COLO668 (cell line): ENCODE measurements around the gene DUOXA2.
"Not testable (repeated sequence)": the region's sequence is repeated elsewhere in the genome, so short reads cannot be mapped to it uniquely, and the experiment has no call there.

ENCODE experiments used
- DNase-seq: peaks from one replicate; lab custom pipeline; 2025; ENCODE audit not compliant: unreplicated experiment; lab: John Stamatoyannopoulos, UW

DUOXA2 gene

DNA sequence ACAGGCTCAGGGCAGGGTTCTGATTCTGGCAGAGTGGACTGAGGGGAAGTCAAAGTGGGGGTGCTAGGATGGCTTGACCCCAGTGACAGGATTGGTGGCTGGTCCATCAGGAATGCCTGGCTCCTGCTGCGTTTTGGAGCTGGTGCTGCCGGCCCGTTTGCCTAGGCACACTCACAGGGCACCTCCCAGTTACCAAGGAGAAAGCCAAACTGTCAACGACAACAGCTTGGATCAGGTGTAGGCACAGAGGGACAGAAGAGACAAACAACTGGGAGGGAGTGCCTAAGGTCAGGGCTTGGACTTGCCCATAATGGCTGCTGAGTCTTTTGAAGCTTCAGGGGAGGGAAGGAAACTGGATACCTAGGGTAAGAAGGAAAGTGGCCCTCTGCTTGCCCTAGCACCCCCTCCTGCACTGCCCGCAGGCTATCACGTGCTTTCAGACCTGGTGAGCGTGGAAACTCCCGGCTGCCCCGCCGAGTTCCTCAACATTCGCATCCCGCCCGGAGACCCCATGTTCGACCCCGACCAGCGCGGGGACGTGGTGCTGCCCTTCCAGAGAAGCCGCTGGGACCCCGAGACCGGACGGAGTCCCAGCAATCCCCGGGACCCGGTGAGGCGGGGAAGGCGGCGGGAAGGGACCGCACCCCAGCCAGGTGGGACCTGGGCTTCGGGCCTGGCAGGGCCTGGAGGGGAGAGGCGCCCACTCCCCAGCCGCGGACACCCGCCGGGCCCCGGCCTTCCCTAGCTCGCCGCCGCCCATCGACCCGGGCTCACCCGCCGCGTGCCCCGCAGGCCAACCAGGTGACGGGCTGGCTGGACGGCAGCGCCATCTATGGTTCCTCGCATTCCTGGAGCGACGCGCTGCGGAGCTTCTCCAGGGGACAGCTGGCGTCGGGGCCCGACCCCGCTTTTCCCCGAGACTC is 20.8 kb downstream of the DUOXA2 start:
- DNase-seq = no peak

DNA sequence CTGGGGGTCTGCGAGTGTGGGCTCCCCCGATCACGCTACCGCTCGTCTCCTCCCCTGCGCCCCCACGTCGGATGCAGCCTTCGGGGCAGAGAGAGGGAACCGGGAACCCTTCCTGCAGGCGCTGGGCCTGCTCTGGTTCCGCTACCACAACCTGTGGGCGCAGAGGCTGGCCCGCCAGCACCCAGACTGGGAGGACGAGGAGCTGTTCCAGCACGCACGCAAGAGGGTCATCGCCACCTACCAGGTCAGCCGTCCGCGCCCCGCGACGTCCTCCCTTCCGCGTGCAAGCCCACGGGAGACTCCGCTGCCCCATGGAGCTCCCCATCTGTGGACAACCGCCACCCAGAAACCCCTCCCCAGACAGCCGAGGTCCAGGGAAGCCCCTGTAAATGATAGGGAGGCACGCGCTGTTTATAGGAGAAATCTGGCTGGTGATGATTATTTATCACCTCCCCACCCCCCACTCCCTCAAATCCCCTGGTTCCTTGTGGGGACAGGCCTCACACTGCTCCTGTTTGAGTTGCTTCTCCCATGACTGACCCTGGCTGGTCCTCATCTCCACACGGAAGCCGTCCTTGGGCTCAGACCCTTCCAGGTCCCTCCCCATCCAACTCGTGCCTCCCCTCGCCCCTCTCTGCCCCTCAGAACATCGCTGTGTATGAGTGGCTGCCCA is 21.7 kb downstream of the DUOXA2 start:
- not testable (repeated sequence) for DNase-seq

DNA sequence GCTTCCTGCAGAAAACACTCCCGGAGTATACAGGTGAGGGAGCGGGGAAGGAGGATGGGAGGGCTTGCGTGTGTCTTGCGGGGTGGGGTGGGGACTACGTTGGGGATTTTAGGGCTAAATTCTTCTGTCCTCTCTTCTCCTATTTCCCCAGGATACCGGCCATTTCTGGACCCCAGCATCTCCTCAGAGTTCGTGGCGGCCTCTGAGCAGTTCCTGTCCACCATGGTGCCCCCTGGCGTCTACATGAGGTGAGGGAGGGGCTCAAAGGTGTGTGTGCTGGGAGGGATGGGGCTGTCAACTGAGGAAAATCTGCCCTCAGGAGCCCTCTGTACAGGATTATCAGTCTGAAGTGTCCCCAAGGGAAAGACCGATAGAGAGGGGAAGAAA is 22.2 kb downstream of the DUOXA2 start:
- no peak for DNase-seq

DNA sequence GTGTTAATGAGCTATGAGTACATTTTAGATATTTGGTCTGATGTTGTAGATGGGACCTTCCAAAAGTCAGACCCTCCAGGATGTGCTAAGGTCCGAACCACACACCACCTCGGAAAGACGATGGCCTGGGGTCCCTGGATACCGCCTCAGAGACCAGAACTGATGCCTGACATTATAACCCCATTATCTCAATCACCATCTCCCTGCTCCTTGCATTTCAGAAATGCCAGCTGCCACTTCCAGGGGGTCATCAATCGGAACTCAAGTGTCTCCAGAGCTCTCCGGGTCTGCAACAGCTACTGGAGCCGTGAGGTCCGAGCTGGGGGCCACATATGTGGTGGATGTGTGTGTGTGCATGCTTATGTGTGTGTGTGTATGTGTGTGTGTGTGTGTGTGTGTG is 23.6 kb downstream of the DUOXA2 start:
- DNase-seq = no peak

DNA sequence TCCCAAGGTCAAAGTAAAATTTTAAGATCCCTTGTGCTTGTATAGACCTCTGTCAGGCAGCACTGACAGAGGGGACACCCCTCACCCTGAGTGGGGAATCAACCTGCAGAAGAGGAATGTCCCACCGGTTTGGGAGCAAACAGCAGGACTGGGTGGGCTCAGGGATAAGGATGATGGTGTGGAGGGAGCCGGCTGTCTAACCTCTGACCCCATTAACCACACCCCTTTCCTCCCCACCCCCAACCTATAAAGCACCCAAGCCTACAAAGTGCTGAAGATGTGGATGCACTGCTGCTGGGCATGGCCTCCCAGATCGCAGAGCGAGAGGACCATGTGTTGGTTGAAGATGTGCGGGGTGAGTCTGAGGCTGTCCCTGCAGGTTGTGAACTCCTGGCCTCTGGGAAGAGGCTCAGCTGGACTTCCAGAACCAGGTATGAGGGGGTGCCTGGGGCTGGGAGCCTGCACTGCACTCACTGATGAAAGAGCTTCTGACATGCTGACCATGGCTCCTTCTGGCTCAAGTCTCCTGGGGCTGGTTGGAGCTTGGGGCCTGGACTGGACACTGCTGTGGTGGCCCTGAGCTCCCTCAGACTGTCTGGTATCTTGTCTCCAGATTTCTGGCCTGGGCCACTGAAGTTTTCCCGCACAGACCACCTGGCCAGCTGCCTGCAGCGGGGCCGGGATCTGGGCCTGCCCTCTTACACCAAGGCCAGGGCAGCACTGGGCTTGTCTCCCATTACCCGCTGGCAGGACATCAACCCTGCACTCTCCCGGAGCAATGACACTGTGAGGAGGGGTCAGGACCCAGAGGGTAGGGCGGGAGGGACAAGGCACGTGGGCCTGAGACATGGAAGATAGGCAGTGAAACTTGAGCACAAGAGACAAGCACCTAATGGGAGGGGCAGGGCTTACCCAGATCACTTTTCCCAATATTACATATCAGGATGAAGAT is 25.0 kb downstream of the DUOXA2 start:
- DNase-seq = no peak

DNA sequence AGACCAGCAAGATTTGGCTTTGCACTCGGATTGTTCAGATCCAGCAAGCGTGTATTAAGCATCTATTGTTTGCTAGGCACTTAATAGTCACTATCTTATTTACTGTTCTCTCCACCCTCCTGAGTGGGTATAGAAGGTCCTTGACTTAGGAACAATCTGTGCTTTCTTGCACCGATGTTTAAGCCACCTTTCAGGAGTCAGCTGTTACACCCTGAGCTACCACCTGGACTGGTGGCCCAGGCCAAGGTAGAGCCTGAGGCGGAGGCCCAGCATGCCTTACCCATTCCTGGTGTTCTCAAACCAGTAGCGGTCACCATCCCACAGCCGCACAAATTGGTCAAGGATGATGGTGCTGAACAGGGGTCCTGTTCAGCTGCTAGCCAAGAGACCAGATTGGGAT is 25.6 kb downstream of the DUOXA2 start:
- DNase-seq = no peak

DNA sequence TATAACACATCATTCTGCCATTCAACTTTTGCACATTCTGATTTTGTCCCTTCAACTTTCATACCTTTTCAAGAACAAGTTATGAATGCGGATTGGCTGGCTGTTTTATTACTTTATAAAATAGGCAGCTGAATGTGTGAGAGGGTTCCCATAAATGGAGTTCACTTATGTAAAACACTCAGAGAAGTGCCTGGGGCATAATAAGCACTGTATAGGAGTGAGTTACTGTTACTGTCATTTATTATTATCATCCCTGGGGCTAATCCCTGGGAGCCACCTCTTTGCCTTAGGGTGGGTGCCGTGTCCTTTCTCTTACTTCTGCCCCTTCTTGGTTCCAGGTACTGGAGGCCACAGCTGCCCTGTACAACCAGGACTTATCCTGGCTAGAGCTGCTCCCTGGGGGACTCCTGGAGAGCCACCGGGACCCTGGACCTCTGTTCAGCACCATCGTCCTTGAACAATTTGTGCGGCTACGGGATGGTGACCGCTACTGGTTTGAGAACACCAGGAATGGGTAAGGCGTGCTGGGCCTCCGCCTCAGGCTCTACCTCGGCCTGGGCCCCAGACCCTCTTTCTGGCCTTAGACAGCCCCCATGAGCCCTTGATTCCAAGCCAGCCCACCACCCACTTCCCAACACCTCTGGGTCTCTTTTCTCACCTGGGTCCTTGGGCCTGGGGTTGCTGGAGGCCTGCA is 26.6 kb downstream of the DUOXA2 start:
- no peak for DNase-seq

DNA sequence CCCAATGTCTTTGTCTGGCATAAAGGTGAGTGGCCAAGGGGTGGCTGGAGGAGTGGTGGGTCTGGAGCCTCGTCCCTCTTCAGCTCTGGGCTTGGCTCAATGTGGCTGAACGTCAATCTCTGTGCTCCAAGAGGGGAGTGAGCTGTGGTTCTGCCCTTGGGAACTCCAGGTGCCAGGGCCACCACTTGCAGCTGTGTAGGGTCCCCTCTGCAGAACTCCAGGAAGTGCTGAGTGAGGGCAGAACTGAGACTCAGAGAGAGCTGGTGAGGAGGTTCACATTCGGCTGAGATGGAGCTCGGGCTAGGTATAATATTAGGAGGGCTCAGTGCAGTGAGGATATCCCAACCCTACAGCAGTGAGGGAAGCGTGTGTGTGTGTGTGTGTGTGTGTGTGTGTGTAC is 27.3 kb downstream of the DUOXA2 start:
- DNase-seq = no peak

DNA sequence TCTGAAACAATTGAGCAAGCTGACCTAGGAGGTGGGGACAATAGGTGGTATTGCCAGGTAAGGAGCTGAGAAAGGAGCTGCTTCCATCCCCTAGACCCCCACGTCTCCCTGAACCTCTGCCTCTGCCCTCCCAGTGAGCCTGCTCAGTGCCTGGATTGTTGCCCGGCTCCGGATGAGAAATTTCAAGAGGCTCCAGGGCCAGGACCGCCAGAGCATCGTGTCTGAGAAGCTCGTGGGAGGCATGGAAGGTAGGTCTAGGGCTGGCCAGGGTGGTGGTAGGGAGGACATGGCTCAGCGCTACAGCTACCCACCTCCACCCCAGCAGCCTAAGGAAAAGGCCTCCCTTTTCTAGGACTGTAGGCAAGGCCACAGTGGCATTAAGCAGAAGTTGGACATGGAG is 28.9 kb downstream of the DUOXA2 start:
- no peak for DNase-seq

DNA sequence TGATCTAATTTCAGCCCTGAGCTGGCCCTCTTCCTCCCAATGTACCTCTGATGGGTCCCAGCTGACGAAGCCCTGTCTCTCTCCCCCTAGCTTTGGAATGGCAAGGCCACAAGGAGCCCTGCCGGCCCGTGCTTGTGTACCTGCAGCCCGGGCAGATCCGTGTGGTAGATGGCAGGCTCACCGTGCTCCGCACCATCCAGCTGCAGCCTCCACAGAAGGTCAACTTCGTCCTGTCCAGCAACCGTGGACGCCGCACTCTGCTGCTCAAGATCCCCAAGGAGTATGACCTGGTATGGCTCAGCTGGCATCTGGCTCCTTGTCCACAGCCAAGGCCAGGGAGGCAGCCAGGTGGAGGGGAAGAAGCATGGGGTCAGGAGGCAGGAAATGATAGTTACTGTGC is 29.8 kb downstream of the DUOXA2 start:
- DNase-seq = no peak

DNA sequence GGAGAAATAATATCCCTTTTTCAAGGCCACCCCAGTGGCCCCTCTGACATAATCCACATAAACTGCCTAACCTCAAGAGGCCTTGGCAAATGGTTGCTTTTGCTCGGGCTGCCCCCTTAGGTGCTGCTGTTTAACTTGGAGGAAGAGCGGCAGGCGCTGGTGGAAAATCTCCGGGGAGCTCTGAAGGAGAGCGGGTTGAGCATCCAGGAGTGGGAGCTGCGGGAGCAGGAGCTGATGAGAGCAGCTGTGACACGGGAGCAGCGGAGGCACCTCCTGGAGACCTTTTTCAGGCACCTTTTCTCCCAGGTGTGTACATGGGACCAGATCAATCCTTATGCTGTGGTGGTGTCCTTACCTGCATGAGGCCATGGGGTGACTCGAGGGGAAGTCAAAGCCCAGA is 30.6 kb downstream of the DUOXA2 start:
- no peak for DNase-seq

DNA sequence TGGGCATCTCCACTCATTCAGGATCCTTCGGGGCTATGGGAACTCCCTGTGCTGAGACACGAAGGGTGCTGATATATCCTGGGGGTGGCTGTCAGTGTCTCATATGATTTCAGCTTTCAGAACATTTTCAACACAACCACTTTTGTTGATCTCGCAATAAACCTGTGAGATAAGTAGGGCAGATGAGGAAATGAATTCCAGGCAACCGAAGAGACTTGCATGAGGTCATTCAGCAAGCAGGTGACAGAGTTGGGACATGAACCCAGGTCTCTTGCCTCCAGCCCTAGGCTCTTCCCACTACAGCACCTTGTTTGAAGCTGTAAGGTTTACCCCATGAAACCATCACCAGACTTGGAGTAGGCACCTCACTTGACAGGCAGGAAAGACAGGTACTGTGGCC is 32.3 kb downstream of the DUOXA2 start:
- no peak for DNase-seq

DNA sequence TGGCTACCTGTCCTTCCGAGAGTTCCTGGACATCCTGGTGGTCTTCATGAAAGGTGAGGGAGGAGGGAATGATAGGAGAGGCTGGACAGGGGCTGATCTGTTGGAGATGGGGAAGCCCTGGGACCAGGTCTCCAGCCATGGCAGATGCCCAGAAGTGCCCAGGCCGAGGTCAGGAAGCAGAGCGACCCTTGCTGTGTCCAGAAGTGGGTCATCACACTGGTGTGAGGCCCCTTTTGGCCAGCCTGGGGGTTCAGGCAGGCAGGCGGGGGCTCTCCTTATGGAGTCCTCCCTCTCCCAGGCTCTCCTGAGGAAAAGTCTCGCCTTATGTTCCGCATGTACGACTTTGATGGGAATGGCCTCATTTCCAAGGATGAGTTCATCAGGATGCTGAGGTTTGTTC is 33.5 kb downstream of the DUOXA2 start:
- no peak for DNase-seq

DNA sequence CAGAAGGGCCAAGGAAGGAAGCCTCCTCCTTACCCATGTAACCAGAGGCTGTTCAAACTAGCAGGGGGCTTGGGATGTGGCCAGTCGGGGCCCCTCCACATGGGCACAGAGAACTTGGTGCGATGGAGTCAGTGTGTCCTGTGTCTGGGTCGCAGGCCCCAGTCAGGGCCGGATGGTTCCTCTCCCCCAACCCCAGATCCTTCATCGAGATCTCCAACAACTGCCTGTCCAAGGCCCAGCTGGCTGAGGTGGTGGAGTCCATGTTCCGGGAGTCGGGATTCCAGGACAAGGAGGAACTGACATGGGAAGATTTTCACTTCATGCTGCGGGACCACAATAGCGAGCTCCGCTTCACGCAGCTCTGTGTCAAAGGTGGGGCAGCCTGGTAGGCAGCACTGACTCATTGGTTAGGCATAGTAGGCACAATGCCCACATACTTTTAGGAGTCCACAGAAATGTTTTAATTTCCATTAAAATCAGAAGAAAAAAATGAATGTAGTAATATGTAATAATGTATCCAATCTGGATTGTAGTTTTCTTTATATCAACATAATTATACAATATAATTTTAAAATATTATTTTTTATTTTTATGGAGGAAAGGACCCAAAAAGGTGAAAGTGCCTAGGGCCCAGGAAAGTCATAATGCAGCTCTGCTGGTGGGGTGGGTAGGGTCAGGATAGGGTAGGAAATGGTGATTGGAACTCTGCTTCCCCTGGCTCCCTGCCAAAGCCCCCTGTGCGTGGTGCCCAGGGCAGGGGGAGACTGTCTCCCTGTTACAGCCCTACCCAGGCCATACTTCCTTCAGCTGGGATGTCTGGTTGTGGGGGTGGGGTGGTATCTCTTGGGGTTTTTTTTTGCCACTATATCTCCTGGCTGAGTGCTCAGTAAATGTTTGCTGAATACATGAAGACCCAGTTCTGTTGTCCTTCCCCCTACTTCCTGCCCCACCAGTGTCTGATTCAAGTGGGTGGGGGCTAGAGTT is 34.2 kb downstream of the DUOXA2 start:
- DNase-seq = no peak

DNA sequence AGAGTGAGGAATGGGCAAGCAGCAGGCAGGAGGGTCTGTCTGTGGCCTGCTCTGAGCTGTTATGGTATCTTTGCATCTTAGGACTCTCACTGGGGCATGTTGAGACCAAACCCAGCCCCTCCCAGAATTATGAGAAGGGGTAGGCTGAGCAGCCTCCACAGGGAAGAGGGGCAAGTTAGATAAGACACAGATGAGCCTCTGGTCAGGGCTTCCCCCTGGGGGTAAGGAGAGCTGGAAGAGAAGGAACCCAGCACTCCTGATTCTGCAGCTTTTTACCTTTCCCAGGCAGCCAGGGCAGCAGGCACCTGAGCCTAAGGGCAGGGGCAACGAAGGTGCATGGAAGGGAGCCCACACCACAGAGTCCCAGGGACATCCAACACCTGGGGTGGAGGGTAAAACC is 34.9 kb downstream of the DUOXA2 start:
- no peak for DNase-seq

DNA sequence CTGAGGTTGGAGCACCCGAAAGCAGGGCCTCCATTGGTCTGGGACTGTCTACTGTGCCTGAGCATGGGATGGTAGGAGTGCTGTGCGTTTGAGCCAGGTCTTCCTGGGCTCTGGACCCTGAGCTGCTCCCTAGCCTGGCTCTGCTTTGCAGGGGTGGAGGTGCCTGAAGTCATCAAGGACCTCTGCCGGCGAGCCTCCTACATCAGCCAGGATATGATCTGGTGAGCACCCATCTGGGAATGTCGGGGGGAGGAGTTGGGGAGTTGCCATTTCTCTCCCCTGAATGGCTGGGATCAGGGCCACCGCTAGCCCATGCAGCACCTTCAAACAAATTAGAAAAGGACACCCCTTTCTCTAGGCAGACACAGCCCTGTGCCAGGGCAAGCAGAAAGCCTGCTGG is 36.4 kb downstream of the DUOXA2 start:
- DNase-seq = no peak

DNA sequence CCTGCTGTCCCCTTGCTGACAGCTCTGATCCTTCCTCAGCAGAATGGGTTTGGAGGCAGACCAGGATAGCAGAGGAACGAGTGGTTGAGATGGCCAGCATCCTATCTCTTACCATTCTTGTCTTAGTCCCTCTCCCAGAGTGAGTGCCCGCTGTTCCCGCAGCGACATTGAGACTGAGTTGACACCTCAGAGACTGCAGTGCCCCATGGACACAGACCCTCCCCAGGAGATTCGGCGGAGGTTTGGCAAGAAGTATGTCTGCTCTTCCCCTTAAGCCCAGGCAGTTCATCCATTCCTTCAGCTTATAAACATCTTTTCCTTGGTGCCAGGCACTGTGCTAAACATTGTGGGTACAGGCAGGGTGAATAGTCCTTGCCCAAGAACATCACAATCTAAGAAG is 36.9 kb downstream of the DUOXA2 start:
- DNase-seq = no peak

DNA sequence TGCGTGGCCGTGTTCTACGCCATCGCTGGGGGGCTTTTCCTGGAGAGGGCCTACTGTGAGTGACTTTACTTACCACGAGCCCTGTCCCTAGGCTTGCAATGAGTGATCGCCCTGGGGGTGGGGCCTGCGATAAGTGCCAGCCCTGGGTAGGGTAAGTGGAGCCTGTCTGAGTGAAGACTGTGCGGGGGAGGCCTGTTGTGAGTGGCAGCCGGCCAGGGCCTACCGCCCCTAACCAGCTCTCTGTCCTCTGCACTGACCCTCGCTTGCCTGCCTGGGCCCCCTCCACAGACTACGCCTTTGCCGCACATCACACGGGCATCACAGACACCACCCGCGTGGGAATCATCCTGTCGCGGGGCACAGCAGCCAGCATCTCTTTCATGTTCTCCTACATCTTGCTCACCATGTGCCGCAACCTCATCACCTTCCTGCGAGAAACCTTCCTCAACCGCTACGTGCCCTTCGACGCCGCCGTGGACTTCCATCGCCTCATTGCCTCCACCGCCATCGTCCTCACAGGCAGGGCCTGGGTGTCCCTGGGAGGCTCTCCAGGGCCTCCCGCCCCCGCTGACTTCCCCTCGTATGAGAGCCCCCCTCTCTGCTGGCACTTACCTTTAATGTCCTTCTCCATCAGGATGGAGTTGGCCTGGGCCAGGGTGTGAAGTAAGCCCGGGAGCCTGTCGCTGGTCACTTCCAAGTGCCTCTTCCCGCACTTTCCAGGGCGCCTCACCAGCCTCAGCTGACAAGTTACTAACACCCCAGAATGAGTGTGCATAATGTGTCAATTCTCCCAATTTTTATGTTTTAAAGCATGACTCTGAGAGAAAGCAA is 38.1 kb downstream of the DUOXA2 start:
- no peak for DNase-seq

DNA sequence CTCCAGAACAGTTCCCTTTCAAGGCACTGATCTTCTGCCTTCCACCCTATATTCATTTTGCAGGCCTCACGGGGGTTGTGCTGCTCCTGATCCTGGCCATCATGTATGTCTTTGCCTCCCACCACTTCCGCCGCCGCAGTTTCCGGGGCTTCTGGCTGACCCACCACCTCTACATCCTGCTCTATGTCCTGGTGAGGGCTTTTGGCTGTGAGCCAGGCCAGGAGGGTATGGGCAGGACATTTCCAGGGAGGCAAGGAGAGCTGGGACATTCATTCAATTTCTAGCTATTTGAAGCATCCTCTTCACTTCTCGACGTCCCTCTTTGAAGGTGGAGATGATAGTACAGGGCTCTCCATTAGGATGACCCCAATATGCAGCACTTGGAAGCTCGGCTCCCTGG is 41.6 kb downstream of the DUOXA2 start:
- DNase-seq = no peak
